Ascending aorta (tissue), 2 donors: ENCODE results near the gene EYA4. TPM values are rescaled to one million over a fixed set of nuclear protein-coding genes. Genes with fewer than 3 reads are reported as not detected.

ENCODE experiments used
- DNase-seq, 2 donors: peaks; one replicate each; pipeline ENCODE4 v3.0.0-alpha.2; 2019; ENCODE audit warnings: low spot score in 2 of 2
- H3K27ac ChIP-seq, 2 donors: fragments of 200-600 bp; sonication (generic); one replicate each; pipeline ENCODE4 v1.5.1; 2016 to 2017; ENCODE audit warnings: mild to moderate bottlenecking in 1 of 2
- H3K27me3 ChIP-seq: fragments of 200-600 bp; sonication (generic); one replicate; pipeline ENCODE4 v1.5.1; 2017
- H3K36me3 ChIP-seq, 2 donors: fragments of 200-600 bp; sonication (generic); one replicate each; pipeline ENCODE4 v1.5.1; 2016
- H3K4me1 ChIP-seq, 2 donors: fragments of 200-600 bp; sonication (generic); one replicate each; pipeline ENCODE4 v1.5.1; 2016 to 2017; ENCODE audit warnings: mild to moderate bottlenecking in 1 of 2
- H3K4me3 ChIP-seq, 2 donors: fragments of 200-600 bp; sonication (generic); one replicate each; pipeline ENCODE4 v1.5.1; 2016 to 2017; ENCODE audit warnings: mild to moderate bottlenecking in 1 of 2
- H3K9me3 ChIP-seq, 2 donors: fragments of 200-600 bp; sonication (generic); one replicate each; pipeline ENCODE4 v1.5.1; 2016
- intact Hi-C: fragments of 100-400 bp; cut with DNase I; formaldehyde crosslinking; loops from one replicate; pipeline ENCODE4 v1.15.1; 2023
- total RNA-seq: library from RNA; depleted of rRNA; stranded (reverse); fragments of >200 nt; gene quantifications from one replicate; pipeline ENCODE4 v1.1.0, GENCODE V29; 2016
- TF ChIP-seq, protein P1 (sequence below), 3 experiments: fragments of 200-600 bp in 2 of 3; fragments of 450-650 bp in 1 of 3; sonication (generic) in 2 of 3; IDR thresholded peaks; one replicate each; pipeline ENCODE4 v1.5.1; 2016 to 2019; ENCODE audit warnings: antibody characterized with exemption in 3 of 3, mild to moderate bottlenecking in 1 of 3, moderate library complexity in 1 of 3

Gene EYA4
- total RNA-seq, 1 donor from 2014 or later: 6.2 TPM

DNA sequence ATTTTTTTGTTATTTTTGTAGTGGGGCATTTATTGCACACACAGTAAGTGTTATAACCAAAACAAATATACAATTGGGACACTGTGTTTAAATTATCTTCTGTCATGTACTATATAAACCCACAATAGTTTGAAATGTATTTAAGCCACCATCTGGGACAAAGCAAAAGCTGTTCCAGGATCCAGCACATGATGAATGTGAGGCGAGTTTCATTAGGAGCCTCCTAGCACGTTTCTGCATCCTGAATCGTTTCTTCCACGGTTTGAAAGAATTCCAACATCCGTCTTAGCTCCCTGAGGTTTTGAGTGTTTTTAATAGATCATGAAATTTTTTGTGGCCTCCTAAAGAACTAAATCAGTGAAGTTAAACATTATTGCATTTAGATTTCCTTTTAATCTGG lies 65.8 kb downstream of the EYA4 start:
- Histone ChIP-seq H3K27ac (no peak overlapping the region), H3K4me1 (no peaks in the 10 kb centered on the region), H3K9me3 (no peaks in the 10 kb centered on the region), H3K27me3 (no peaks in the 10 kb centered on the region), H3K4me3 (no peak overlapping the region), H3K36me3 (no peaks in the 10 kb centered on the region)
- DNase-seq: no peak
- intact Hi-C loops: no loop called here
- TF ChIP-seq, protein P1, sequence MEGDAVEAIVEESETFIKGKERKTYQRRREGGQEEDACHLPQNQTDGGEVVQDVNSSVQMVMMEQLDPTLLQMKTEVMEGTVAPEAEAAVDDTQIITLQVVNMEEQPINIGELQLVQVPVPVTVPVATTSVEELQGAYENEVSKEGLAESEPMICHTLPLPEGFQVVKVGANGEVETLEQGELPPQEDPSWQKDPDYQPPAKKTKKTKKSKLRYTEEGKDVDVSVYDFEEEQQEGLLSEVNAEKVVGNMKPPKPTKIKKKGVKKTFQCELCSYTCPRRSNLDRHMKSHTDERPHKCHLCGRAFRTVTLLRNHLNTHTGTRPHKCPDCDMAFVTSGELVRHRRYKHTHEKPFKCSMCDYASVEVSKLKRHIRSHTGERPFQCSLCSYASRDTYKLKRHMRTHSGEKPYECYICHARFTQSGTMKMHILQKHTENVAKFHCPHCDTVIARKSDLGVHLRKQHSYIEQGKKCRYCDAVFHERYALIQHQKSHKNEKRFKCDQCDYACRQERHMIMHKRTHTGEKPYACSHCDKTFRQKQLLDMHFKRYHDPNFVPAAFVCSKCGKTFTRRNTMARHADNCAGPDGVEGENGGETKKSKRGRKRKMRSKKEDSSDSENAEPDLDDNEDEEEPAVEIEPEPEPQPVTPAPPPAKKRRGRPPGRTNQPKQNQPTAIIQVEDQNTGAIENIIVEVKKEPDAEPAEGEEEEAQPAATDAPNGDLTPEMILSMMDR (IDR thresholded peaks at IDR 0.05): no peak

DNA sequence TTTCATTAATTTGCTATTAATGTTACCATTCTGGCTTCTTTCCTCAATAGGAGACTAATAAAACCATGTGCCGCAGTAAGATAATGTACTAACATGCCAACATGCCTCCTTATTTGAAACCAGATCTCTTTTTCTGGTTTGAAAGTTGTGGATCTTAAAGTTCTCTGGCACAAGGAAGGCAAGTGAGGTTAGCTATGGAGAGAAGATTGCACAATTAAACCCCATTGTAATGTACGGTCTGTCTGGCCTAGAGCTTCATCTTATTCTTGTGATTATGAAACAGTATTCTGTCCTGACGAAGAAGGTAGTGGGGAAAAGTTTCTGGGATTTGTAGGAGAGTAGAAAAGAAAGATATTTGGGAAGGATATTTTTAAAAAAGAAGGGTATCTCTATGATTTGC lies 68.4 kb downstream of the EYA4 start:
- Histone ChIP-seq H3K36me3 (no peaks in the 10 kb centered on the region), H3K9me3 (no peaks in the 10 kb centered on the region), H3K27ac (no peak overlapping the region), H3K4me1 (no peaks in the 10 kb centered on the region), H3K27me3 (no peaks in the 10 kb centered on the region), H3K4me3 (no peak overlapping the region)
- intact Hi-C loops: no loop called here
- TF ChIP-seq, protein P1 (IDR thresholded peaks at IDR 0.05): no peak
- DNase-seq: no peak

DNA sequence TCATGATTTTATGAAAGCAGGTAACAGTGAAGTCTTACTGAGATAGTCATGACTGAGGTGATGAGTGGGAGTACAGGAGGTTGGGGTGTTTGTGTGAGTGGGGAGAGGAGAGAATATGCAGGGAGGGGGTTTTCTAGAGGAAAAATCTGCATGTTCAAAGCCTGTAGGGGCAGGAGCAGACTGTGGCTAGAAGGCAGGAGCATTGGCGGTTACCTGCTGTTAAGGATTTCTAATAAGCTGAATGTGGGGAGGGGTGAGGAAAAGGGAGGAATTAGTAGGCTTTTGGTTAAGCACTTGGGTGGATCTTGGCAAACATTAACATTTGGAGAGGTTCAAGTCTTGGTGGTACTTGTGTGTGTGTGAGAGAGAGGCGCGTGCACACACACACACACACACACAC lies 70.8 kb downstream of the EYA4 start:
- H3K4me1 ChIP-seq: no peaks in the 10 kb centered on the region
- intact Hi-C loops: no loop called here
- H3K4me3 ChIP-seq: no peak overlapping the region
- no peak for DNase-seq
- H3K27me3 ChIP-seq: no peaks in the 10 kb centered on the region
- H3K9me3 ChIP-seq: no peaks in the 10 kb centered on the region
- TF ChIP-seq, protein P1 (IDR thresholded peaks at IDR 0.05): no peak
- H3K36me3 ChIP-seq: no peaks in the 10 kb centered on the region
- H3K27ac ChIP-seq: no peak overlapping the region

DNA sequence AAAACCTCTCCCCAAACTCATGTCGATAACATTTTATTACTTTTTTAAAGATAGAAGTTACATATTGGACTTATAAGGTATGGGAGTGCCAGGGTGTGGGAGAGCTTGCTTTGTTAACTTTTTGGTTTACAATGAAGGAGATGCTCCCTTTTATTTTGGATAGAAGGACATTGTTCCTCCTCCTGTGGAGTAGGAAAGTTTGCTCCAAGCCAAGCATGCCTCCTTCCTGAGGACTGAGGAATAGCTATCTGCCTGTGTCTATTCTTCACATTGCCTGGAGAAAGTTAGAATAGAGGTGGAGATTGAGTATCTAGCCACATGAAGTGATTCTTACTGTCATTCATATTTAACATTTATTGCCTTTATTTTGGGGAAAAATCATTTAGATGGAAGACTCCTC lies 71.9 kb downstream of the EYA4 start:
- Histone ChIP-seq H3K9me3 (no peaks in the 10 kb centered on the region), H3K27me3 (no peaks in the 10 kb centered on the region), H3K36me3 (no peaks in the 10 kb centered on the region), H3K4me1 (no peaks in the 10 kb centered on the region), H3K4me3 (no peak overlapping the region), H3K27ac (no peak overlapping the region)
- intact Hi-C loops: no loop called here
- DNase-seq: no peak
- TF ChIP-seq, protein P1 (IDR thresholded peaks at IDR 0.05): no peak

DNA sequence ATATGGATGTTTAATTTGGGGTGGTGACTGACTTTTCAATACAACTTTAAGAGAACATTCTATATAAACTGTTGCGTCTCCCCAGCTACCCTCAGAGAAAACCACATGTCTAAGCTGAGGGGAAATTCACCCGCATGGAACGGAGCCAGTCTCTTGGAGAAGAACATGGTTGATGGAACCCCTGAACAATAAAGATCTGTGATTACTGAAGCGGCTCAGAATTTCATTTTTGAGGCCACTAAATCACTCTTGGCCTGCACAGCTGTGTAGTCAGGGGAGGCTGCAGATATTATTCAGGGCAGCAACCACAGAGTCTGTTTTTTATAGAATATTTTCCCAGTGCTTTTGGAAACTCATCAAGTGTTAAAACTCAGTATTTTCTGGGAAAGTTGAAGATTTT lies 73.8 kb downstream of the EYA4 start:
- no peaks in the 10 kb centered on the region for H3K27me3 ChIP-seq
- H3K27ac ChIP-seq: no peak overlapping the region
- H3K4me3 ChIP-seq: no peak overlapping the region
- no peaks in the 10 kb centered on the region for H3K4me1 ChIP-seq
- intact Hi-C loops: no loop called here
- DNase-seq: no peak
- TF ChIP-seq, protein P1 (IDR thresholded peaks at IDR 0.05): no peak
- no peaks in the 10 kb centered on the region for H3K9me3 ChIP-seq
- H3K36me3 ChIP-seq: no peaks in the 10 kb centered on the region

DNA sequence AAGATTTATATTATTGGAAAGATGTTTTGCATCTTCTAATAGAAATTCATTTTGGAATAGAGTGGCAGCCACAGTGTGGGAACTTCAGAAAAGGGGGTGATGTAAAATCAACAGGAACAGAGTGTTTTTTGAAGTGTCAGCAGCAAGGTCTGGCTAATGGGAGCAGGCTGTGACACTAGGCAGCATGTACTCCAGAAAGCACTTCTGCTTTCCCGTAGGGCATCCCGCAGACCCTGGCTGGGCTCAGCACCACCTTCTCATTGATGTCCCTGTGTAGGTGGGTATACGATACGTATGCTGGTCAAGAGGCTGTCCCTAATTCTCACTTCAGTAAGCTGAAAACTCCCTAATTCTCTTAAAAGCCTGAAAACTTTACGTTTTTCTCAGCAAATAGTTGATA lies 74.7 kb downstream of the EYA4 start:
- no peak for DNase-seq
- intact Hi-C loops: no loop called here
- H3K27ac ChIP-seq: no peak overlapping the region
- H3K27me3 ChIP-seq: no peaks in the 10 kb centered on the region
- no peaks in the 10 kb centered on the region for H3K4me1 ChIP-seq
- TF ChIP-seq, protein P1 (IDR thresholded peaks at IDR 0.05): no peak
- no peak overlapping the region for H3K4me3 ChIP-seq
- H3K9me3 ChIP-seq: no peaks in the 10 kb centered on the region
- H3K36me3 ChIP-seq: no peaks in the 10 kb centered on the region
